Gastroesophageal sphincter (tissue), 4 donors: Measurements from ENCODE around the gene C19orf47. TPM values are rescaled to one million over a fixed set of nuclear protein-coding genes. Genes with fewer than 3 reads are reported as not detected.
A peak's percentile ranks its signal among the peaks of the same experiment; 100 is the strongest.

Source experiments
- ATAC-seq: fragments of 150-250 bp; one replicate; pipeline ENCODE4 v1.9.1; 2016; ENCODE audit warnings: mild to moderate bottlenecking, moderate library complexity
- H3K27ac ChIP-seq, 4 donors: fragments of 200-600 bp; sonication (generic) in 3 of 4; 1 replicate in 3 of 4; 2 replicates in 1 of 4; pipeline ENCODE4 v1.5.1; 2016 to 2019
- H3K27me3 ChIP-seq: fragments of 200-600 bp; sonication (generic); one replicate; pipeline ENCODE4 v1.5.1; 2019
- H3K36me3 ChIP-seq, 2 donors: fragments of 200-600 bp; sonication (generic); one replicate each; pipeline ENCODE4 v1.5.1; 2019; ENCODE audit warnings: control low read depth in 1 of 2
- H3K4me1 ChIP-seq, 3 donors: fragments of 200-600 bp; sonication (generic); 1 replicate in 2 of 3; 2 replicates in 1 of 3; pipeline ENCODE4 v1.5.1; 2016 to 2019; ENCODE audit warnings: control low read depth in 2 of 3
- H3K4me3 ChIP-seq, 2 donors: fragments of 200-600 bp; sonication (generic); one replicate each; pipeline ENCODE4 v1.5.1; 2019; ENCODE audit warnings: mild to moderate bottlenecking in 1 of 2, moderate library complexity in 1 of 2
- H3K9me3 ChIP-seq, 3 donors: fragments of 200-600 bp; sonication (generic); one replicate each; pipeline ENCODE4 v1.5.1; 2017 to 2019; ENCODE audit warnings: control low read depth in 2 of 3
- CTCF ChIP-seq, 4 experiments: fragments of 200-600 bp in 2 of 4; fragments of 450-650 bp in 2 of 4; sonication (generic) in 1 of 4; IDR thresholded peaks; one replicate each; pipeline ENCODE4 v1.5.1; 2017 to 2019; ENCODE audit warnings: antibody characterized with exemption in 4 of 4, mild to moderate bottlenecking in 2 of 4, moderate library complexity in 2 of 4
- EP300 ChIP-seq: sonication (generic); formaldehyde crosslinking; IDR thresholded peaks from one replicate; pipeline ENCODE4 v1.6.1; 2017; ENCODE audit warnings: antibody characterized with exemption, mild to moderate bottlenecking
- POLR2A ChIP-seq, 2 donors: fragments of 450-650 bp; IDR thresholded peaks; one replicate each; pipeline ENCODE4 v1.6.1; 2017; ENCODE audit warnings: antibody characterized with exemption in 2 of 2, mild to moderate bottlenecking in 2 of 2, moderate library complexity in 1 of 2
- POLR2AphosphoS5 ChIP-seq: sonication (generic); formaldehyde crosslinking; IDR thresholded peaks from one replicate; pipeline ENCODE4 v1.6.1; 2017; ENCODE audit warnings: antibody characterized with exemption
- WGBS, 2 donors: methylation state at CpG; one replicate each; pipeline ENCODE4 v1.1.5; 2018; ENCODE audit warnings: low coverage in 1 of 2; 5-methylcytosine and 5-hydroxymethylcytosine counted together
- total RNA-seq, 4 donors: library from RNA; depleted of rRNA; stranded (reverse); fragments of >200 nt; gene quantifications; one replicate each; pipeline ENCODE4 v1.1.0, GENCODE V29; 2016

The C19orf47 gene
- total RNA-seq, 4 donors from 2014 or later: 10.0 to 29.7 (median 19.2) TPM

GRCh38 chr19:40357640-40358039 lies 9.4 kb upstream of the C19orf47 start:
- H3K9me3 ChIP-seq: no peaks in the 10 kb centered on the region
- no peak overlapping the region for H3K4me3 ChIP-seq
- TF ChIP-seq POLR2A (IDR thresholded peaks at IDR 0.05) (no peak), EP300 (no peak), CTCF (IDR thresholded peaks at IDR 0.05) (no peak), POLR2AphosphoS5 (no peak)
- WGBS, 2 donors: 63 to 86% methylated on average over 1 to 3 of the region's 3 CpGs
- ATAC-seq: no peak
- H3K36me3 ChIP-seq: peaks cover 0 to 41% of the 10 kb centered on the region in 2 donors
- H3K27me3 ChIP-seq: no peaks in the 10 kb centered on the region
- no peak overlapping the region for H3K27ac ChIP-seq
- peaks cover 0 to 6% (median 0%) of the 10 kb centered on the region in 3 donors for H3K4me1 ChIP-seq

- Histone ChIP-seq H3K4me1 (peaks cover 0 to 6% (median 0%) of the 10 kb centered on the region in 3 donors), H3K36me3 (peaks cover 0 to 44% of the 10 kb centered on the region in 2 donors), H3K4me3 (no peak overlapping the region), H3K27ac (no peak overlapping the region), H3K9me3 (no peaks in the 10 kb centered on the region), H3K27me3 (no peaks in the 10 kb centered on the region)
- ATAC-seq: no peak
- no peak for TF ChIP-seq POLR2AphosphoS5
- no peak for TF ChIP-seq EP300
- no peak for TF ChIP-seq CTCF (IDR thresholded peaks at IDR 0.05)
- TF ChIP-seq POLR2A (IDR thresholded peaks at IDR 0.05): no peak
- 78 to 79% methylated on average over 6 of the region's 6 CpGs for WGBS, 2 donors
These were observed 8.7 kb upstream of the C19orf47 start for GRCh38 chr19:40356681-40357595.

GRCh38 chr19:40355975-40356680 lies 7.9 kb upstream of the C19orf47 start:
- TF ChIP-seq POLR2AphosphoS5: no peak
- TF ChIP-seq POLR2A (IDR thresholded peaks at IDR 0.05): no peak
- TF ChIP-seq EP300: no peak
- no peak for TF ChIP-seq CTCF (IDR thresholded peaks at IDR 0.05)
- no peak for ATAC-seq
- Histone ChIP-seq H3K36me3 (peaks cover 0 to 51% of the 10 kb centered on the region in 2 donors), H3K4me3 (no peak overlapping the region), H3K4me1 (peaks cover 0 to 9% (median 0%) of the 10 kb centered on the region in 3 donors), H3K27me3 (no peaks in the 10 kb centered on the region), H3K27ac (no peak overlapping the region), H3K9me3 (no peaks in the 10 kb centered on the region)
- WGBS, 2 donors: 81 to 100% methylated on average over 1 to 8 of the region's 9 CpGs

- H3K27ac ChIP-seq: peak overlapping the region; percentile 47 to 88 (median 85)
These were observed 837 bp upstream of the C19orf47 start for GRCh38 chr19:40348961-40349507.

More at GRCh38 chr19:40348961-40349507, 837 bp upstream of the C19orf47 start:
- Histone ChIP-seq H3K9me3 (no peaks in the 10 kb centered on the region), H3K36me3 (peaks cover 0 to 22% of the 10 kb centered on the region in 2 donors), H3K4me1 (peaks cover 0 to 40% (median 9%) of the 10 kb centered on the region in 3 donors), H3K4me3 (peak overlapping the region; percentile 68 to 81), H3K27me3 (no peaks in the 10 kb centered on the region)
- WGBS, 2 donors: 9 to 15% methylated on average over 17 of the region's 17 CpGs
- ATAC-seq: no peak
- TF ChIP-seq CTCF (IDR thresholded peaks at IDR 0.05) (no peak), POLR2AphosphoS5 (peak; percentile 5)
